Measurements from ENCODE around the gene CLSTN2. TPM values are rescaled to one million over a fixed set of nuclear protein-coding genes. Genes with fewer than 3 reads are reported as not detected.

The CLSTN2 gene
- total and polyA plus RNA-seq, 4 donors: 0.09 to 2.2 (median 0.55) TPM

GRCh38 chr3:140588558-140588957, 653.6 kb downstream of the CLSTN2 start:
- no peak for DNase-seq (ENCODE audit: low spot score)
- Histone ChIP-seq H3K9ac (ENCODE audit: low read depth in 1 of 2, low read length in 2 of 2) (no peak overlapping the region), H3K4me1 (ENCODE audit: control insufficient read depth in 4 of 4, insufficient read depth in 4 of 4, low read length in 3 of 4) (no peaks in the 10 kb centered on the region), H3K27me3 (ENCODE audit: control insufficient read depth in 4 of 4, insufficient read depth in 4 of 4, low read length in 3 of 4) (peaks cover 0 to 6% (median 0%) of the 10 kb centered on the region in 4 donors), H3K4me3 (ENCODE audit: low read depth in 1 of 3, low read length in 3 of 3) (no peak overlapping the region), H3K36me3 (ENCODE audit: control insufficient read depth in 4 of 4, insufficient read depth in 3 of 4, low read depth in 1 of 4, low read length in 3 of 4) (no peaks in the 10 kb centered on the region), H3K9me3 (ENCODE audit: control insufficient read depth in 4 of 4, low read length in 3 of 4) (no peaks in the 10 kb centered on the region), H3K27ac (ENCODE audit: low read depth in 1 of 2, low read length in 2 of 2) (no peak overlapping the region)
- 70% methylated on average over 3 of the region's 3 CpGs for WGBS
- TF ChIP-seq NR2F2 (IDR thresholded peaks at IDR 0.05) (no peak), HNF4G (IDR thresholded peaks at IDR 0.05) (no peak), TAF1 (conservative IDR thresholded peaks at IDR 0.05) (no peak)

GRCh38 chr3:140593766-140594165, 658.8 kb downstream of the CLSTN2 start:
- Histone ChIP-seq H3K9me3 (ENCODE audit: control insufficient read depth in 4 of 4, low read length in 3 of 4) (no peaks in the 10 kb centered on the region), H3K4me3 (ENCODE audit: low read depth in 1 of 3, low read length in 3 of 3) (no peak overlapping the region), H3K27ac (ENCODE audit: low read depth in 1 of 2, low read length in 2 of 2) (no peak overlapping the region), H3K4me1 (ENCODE audit: control insufficient read depth in 4 of 4, insufficient read depth in 4 of 4, low read length in 3 of 4) (no peaks in the 10 kb centered on the region), H3K27me3 (ENCODE audit: control insufficient read depth in 4 of 4, insufficient read depth in 4 of 4, low read length in 3 of 4) (peaks cover 0 to 4% (median 0%) of the 10 kb centered on the region in 4 donors), H3K36me3 (ENCODE audit: control insufficient read depth in 4 of 4, insufficient read depth in 3 of 4, low read depth in 1 of 4, low read length in 3 of 4) (no peaks in the 10 kb centered on the region), H3K9ac (ENCODE audit: low read depth in 1 of 2, low read length in 2 of 2) (no peak overlapping the region)
- DNase-seq (ENCODE audit: low spot score): no peak
- 79% methylated on average over 3 of the region's 3 CpGs for WGBS
- no peak for TF ChIP-seq JUND (IDR thresholded peaks at IDR 0.05)
- TF ChIP-seq MAX (IDR thresholded peaks at IDR 0.05): no peak
- TF ChIP-seq ATF3 (IDR thresholded peaks at IDR 0.05): no peak
- TF ChIP-seq EGR1 (IDR thresholded peaks at IDR 0.05; ENCODE audit: low read depth in 2 of 2): no peak
- TF ChIP-seq YY1 (IDR thresholded peaks at IDR 0.05): no peak

- H3K9ac ChIP-seq (ENCODE audit: low read depth in 1 of 2, low read length in 2 of 2): no peak overlapping the region
- WGBS: 51% methylated on average over 2 of the region's 2 CpGs
Observed at GRCh38 chr3:140595295-140595694, 660.3 kb downstream of the CLSTN2 start.

More at GRCh38 chr3:140595295-140595694, 660.3 kb downstream of the CLSTN2 start:
- no peak for DNase-seq (ENCODE audit: low spot score)
- Histone ChIP-seq H3K36me3 (ENCODE audit: control insufficient read depth in 4 of 4, insufficient read depth in 3 of 4, low read depth in 1 of 4, low read length in 3 of 4) (no peaks in the 10 kb centered on the region), H3K27me3 (ENCODE audit: control insufficient read depth in 4 of 4, insufficient read depth in 4 of 4, low read length in 3 of 4) (peaks cover 0 to 4% (median 0%) of the 10 kb centered on the region in 4 donors), H3K27ac (ENCODE audit: low read depth in 1 of 2, low read length in 2 of 2) (no peak overlapping the region), H3K9me3 (ENCODE audit: control insufficient read depth in 4 of 4, low read length in 3 of 4) (no peaks in the 10 kb centered on the region), H3K4me3 (ENCODE audit: low read depth in 1 of 3, low read length in 3 of 3) (no peak overlapping the region), H3K4me1 (ENCODE audit: control insufficient read depth in 4 of 4, insufficient read depth in 4 of 4, low read length in 3 of 4) (no peaks in the 10 kb centered on the region)
- TF ChIP-seq FOXA1 (IDR thresholded peaks at IDR 0.05) (no peak), SP1 (IDR thresholded peaks at IDR 0.05) (peak; percentile 24), TAF1 (conservative IDR thresholded peaks at IDR 0.05) (no peak), HNF4G (IDR thresholded peaks at IDR 0.05) (no peak), JUND (IDR thresholded peaks at IDR 0.05) (no peak), CTCF (IDR thresholded peaks at IDR 0.05; ENCODE audit: low read depth, low read length, missing input control) (no peak), EGR1 (IDR thresholded peaks at IDR 0.05; ENCODE audit: low read depth in 2 of 2) (no peak), NR2F2 (IDR thresholded peaks at IDR 0.05) (peak; percentile 50), REST (IDR thresholded peaks at IDR 0.05) (no peak), GABPA (IDR thresholded peaks at IDR 0.05 in 1 of 2, conservative IDR thresholded peaks at IDR 0.05 in 1 of 2) (no peak), MAX (IDR thresholded peaks at IDR 0.05) (no peak), HNF4A (conservative IDR thresholded peaks at IDR 0.05) (no peak)
